Endothelial cell of umbilical vein (primary cell): ENCODE results near the gene NCOA3. TPM values are rescaled to one million over a fixed set of nuclear protein-coding genes. Genes with fewer than 3 reads are reported as not detected.

Source experiments
- BruUV-seq: library from RNA; stranded (reverse); fragments of 400-500 nt; replicated peaks from 2 replicates; lab custom pipeline; 2021; lab: Mats Ljungman, UMichigan
- CTCF ChIA-PET: fragments of 300-600, 350-600 bp; sonication (Branson Sonifier 250); formaldehyde crosslinking; loops from one replicate; lab custom pipeline; 2021; ENCODE audit warnings: antibody characterized with exemption, inconsistent platforms; lab: Charles Lee
- POLR2A ChIA-PET: fragments of 300-600, 350-600 bp; sonication (Branson Sonifier 250); formaldehyde crosslinking; loops from one replicate; lab custom pipeline; 2021; ENCODE audit warnings: antibody characterized with exemption, inconsistent platforms; lab: Charles Lee
- DNase-seq: peaks from one replicate; pipeline ENCODE4 v3.0.0-alpha.2; 2011; ENCODE audit warnings: low read depth, low spot score
- FAIRE-seq: peaks from 2 replicates; lab custom pipeline; 2011; peaks lifted over from hg19 to GRCh38; lab: Jason Lieb, UNC
- H2AFZ ChIP-seq: 2 replicates; pipeline ENCODE4 v1.6.0; 2012; ENCODE audit warnings: low read depth, low read length, control low read depth, inconsistent platforms
- H3K27ac ChIP-seq: 2 replicates; pipeline ENCODE4 v1.5.1; 2011; ENCODE audit warnings: low read depth, mild to moderate bottlenecking, control low read depth, low read length, moderate library complexity; ENCODE audit not compliant: insufficient read depth
- H3K27me3 ChIP-seq, 2 experiments: 2 replicates each; pipeline versions ENCODE4 v1.6.0 to v1.6.1; 2011; ENCODE audit warnings: low read length in 2 of 2, mixed read lengths in 1 of 2; ENCODE audit not compliant: control insufficient read depth in 2 of 2, insufficient read depth in 2 of 2
- H3K36me3 ChIP-seq, 2 experiments: 2 replicates in 1 of 2; 3 replicates in 1 of 2; pipeline ENCODE4 v1.5.1; 2011; ENCODE audit warnings: low read length in 2 of 2, mild to moderate bottlenecking in 1 of 2, moderate library complexity in 1 of 2; ENCODE audit not compliant: control insufficient read depth in 2 of 2, insufficient read depth in 2 of 2; ENCODE audit errors: extremely low read depth in 1 of 2
- H3K4me1 ChIP-seq: 3 replicates; pipeline ENCODE4 v1.5.1; 2011; ENCODE audit warnings: mild to moderate bottlenecking, low read length; ENCODE audit not compliant: control insufficient read depth, insufficient read depth; ENCODE audit errors: extremely low read depth
- H3K4me2 ChIP-seq: 2 replicates; pipeline ENCODE4 v1.6.1; 2011; ENCODE audit warnings: low read length, control low read depth, mixed read lengths; ENCODE audit not compliant: insufficient read depth
- H3K4me3 ChIP-seq, 3 experiments: fragments of 200-600 bp in 1 of 3; sonication (generic), shearing (Covaris generic) in 1 of 3; replicated peaks in 1 of 3; 2 replicates each; pipeline ENCODE4 v1.5.1; 2011 to 2016; ENCODE audit warnings: control low read depth in 3 of 3, low read length in 3 of 3, mild to moderate bottlenecking in 2 of 3, inconsistent platforms in 1 of 3, low read depth in 1 of 3, moderate library complexity in 1 of 3; ENCODE audit not compliant: insufficient read depth in 1 of 3
- H3K79me2 ChIP-seq: 2 replicates; pipeline ENCODE4 v1.6.0; 2012; ENCODE audit warnings: low read length, inconsistent platforms; ENCODE audit not compliant: control insufficient read depth, insufficient read depth
- H3K9ac ChIP-seq: replicated peaks from 2 replicates; pipeline ENCODE3; 2011; ENCODE audit warnings: low read length, control low read depth; ENCODE audit not compliant: insufficient read depth; ENCODE audit errors: extremely low read depth
- H3K9me1 ChIP-seq: replicated peaks from 3 replicates; pipeline ENCODE4 v1.6.0; 2011; ENCODE audit warnings: mild to moderate bottlenecking, low read length; ENCODE audit not compliant: control insufficient read depth, insufficient read depth; ENCODE audit errors: extremely low read depth
- H3K9me3 ChIP-seq: replicated peaks from 2 replicates; pipeline ENCODE4 v1.5.1; 2012; ENCODE audit warnings: low read length, inconsistent platforms; ENCODE audit not compliant: control insufficient read depth, insufficient read depth
- H4K20me1 ChIP-seq: replicated peaks from 2 replicates; pipeline ENCODE3; 2011; ENCODE audit warnings: mild to moderate bottlenecking, low read length; ENCODE audit not compliant: control insufficient read depth, insufficient read depth; ENCODE audit errors: extremely low read depth
- EZH2 ChIP-seq: IDR thresholded peaks from 2 replicates; pipeline ENCODE4 v1.6.1; 2012; ENCODE audit warnings: borderline replicate concordance, low read depth, mild to moderate bottlenecking, moderate library complexity, low read length, inconsistent platforms; ENCODE audit not compliant: severe bottlenecking
- MYC ChIP-seq: IDR thresholded peaks from one replicate; pipeline ENCODE4 v1.6.1; 2011; ENCODE audit warnings: mild to moderate bottlenecking, low read depth, low read length
- POLR2A ChIP-seq: IDR thresholded peaks from 2 replicates; pipeline ENCODE4 v1.6.1; 2012; ENCODE audit warnings: low read depth, mild to moderate bottlenecking, control low read depth, low read length
- dilution Hi-C: fragments of 300-500 bp; cut with MboI; formaldehyde crosslinking; loops from one replicate; pipeline ENCODE4 v1.15.0; 2019; ENCODE audit warnings: low sequenced_read_pairs; ENCODE audit not compliant: extremely low pct_ligation_motif_present
- intact Hi-C: fragments of 100-400 bp; cut with micrococcal nuclease; formaldehyde crosslinking; loops from one replicate; pipeline ENCODE4 v1.10.0; 2022
- polyA plus RNA-seq, 4 experiments: library from polyadenylated mRNA; depleted of rRNA in 3 of 4; stranded (reverse) in 3 of 4; unstranded in 1 of 4; fragments of >200 nt; gene quantifications; 2 replicates each; pipeline versions ENCODE4 v1.2.1 to v1.2.3, GENCODE V29; 2011 to 2012; ENCODE audit warnings: missing spikeins in 1 of 4
- total RNA-seq: library from RNA; stranded (reverse); gene quantifications from 2 replicates; pipeline ENCODE4 v1.2.3, GENCODE V29; 2021
- TF ChIP-seq, protein P1 (sequence below): IDR thresholded peaks from 2 replicates; pipeline ENCODE4 v1.6.1; 2011; ENCODE audit not compliant: insufficient read depth, insufficient read length
- TF ChIP-seq, protein P2 (sequence below), 2 donors: IDR thresholded peaks; 1 replicate in 1 of 2; 2 replicates in 1 of 2; pipeline ENCODE4 v1.5.1; 2011; ENCODE audit warnings: low read length in 2 of 2, mild to moderate bottlenecking in 2 of 2, moderate library complexity in 2 of 2, control low read depth in 1 of 2, inconsistent platforms in 1 of 2, low read depth in 1 of 2; ENCODE audit not compliant: insufficient read depth in 1 of 2; ENCODE audit errors: extremely low read depth in 1 of 2

Gene NCOA3
- total and polyA plus RNA-seq, 2 donors (not counting 3 experiments of a cell fraction or from before 2014, with no cell fraction given) = 12.0 to 35.6 TPM

DNA sequence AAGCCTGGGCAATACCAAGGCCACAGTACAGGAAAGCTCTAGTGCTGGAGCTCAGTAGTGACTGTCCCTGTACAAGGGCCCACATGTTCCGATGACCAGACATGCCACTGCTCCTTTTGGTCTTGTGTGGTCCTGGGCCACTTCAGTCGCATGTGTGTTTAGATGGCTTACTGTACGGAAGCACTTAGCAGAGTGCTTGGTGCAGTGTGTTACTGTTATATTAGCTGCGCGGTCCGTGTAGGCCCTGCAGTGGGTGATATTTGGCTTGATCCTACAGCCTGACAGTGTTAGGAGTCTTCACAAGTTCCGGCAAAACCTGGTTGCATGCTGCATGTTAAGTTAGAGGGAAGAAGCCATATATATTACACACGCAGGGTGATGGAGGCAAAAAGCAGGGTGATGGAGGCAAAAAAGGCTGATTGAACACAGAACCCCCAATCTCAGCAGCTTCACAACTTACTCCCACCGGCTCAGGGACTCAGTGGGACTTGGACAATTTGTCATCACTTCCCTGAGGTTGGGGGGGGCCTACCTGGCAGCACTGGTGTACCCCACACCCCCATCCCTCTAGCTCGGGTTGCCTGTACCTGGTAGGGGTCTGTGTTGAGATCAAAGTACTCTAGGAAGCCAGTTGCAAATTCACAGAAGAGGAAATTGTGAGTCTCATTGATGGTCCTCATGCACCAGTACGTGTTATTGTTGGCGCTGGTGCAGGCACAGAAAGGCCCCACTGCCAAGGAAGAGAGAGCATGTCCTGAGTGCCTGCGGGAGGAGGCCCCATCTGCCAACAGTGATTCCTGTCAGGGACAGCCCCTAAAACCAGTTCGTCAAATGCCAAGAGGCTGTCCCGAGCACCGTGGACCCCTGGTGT, 161.0 kb downstream of the NCOA3 start:
- no peak for FAIRE-seq
- no peaks in the 10 kb centered on the region for H3K79me2 ChIP-seq
- no peak overlapping the region for H3K27ac ChIP-seq
- no peaks in the 10 kb centered on the region for H3K9me1 ChIP-seq
- TF ChIP-seq EZH2 (no peak), POLR2A (no peak), MYC (no peak)
- TF ChIP-seq, protein P1, sequence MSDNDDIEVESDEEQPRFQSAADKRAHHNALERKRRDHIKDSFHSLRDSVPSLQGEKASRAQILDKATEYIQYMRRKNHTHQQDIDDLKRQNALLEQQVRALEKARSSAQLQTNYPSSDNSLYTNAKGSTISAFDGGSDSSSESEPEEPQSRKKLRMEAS = no peak
- TF ChIP-seq, protein P2, sequence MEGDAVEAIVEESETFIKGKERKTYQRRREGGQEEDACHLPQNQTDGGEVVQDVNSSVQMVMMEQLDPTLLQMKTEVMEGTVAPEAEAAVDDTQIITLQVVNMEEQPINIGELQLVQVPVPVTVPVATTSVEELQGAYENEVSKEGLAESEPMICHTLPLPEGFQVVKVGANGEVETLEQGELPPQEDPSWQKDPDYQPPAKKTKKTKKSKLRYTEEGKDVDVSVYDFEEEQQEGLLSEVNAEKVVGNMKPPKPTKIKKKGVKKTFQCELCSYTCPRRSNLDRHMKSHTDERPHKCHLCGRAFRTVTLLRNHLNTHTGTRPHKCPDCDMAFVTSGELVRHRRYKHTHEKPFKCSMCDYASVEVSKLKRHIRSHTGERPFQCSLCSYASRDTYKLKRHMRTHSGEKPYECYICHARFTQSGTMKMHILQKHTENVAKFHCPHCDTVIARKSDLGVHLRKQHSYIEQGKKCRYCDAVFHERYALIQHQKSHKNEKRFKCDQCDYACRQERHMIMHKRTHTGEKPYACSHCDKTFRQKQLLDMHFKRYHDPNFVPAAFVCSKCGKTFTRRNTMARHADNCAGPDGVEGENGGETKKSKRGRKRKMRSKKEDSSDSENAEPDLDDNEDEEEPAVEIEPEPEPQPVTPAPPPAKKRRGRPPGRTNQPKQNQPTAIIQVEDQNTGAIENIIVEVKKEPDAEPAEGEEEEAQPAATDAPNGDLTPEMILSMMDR (IDR thresholded peaks at IDR 0.05; ENCODE audit: extremely low read depth in 1 of 2, insufficient read depth in 1 of 2, low read depth in 1 of 2, low read length in 2 of 2) = no peak
- peaks cover 0 to 3% of the 10 kb centered on the region in 2 experiments for H3K36me3 ChIP-seq
- dilution Hi-C loops (no loop called here), intact Hi-C loops (loop anchor here (1.0 to 2.0 kb wide), 3 partner anchors 466 to 959 kb away; no protein-coding TSS in a partner anchor)
- H2AFZ ChIP-seq = no peak overlapping the region
- no peak overlapping the region for H3K9ac ChIP-seq
- H3K9me3 ChIP-seq = no peaks in the 10 kb centered on the region
- no peak overlapping the region for H3K4me3 ChIP-seq
- CTCF ChIA-PET = interaction anchor here (0.7 to 9.7 kb wide), 8 partner anchors 15 to 961 kb away, joined by 3 to 158 read pairs (median 4); no protein-coding TSS in a partner anchor
- H3K4me2 ChIP-seq = no peak overlapping the region
- no TSS peak for BruUV-seq
- H3K27me3 ChIP-seq = no peaks in the 10 kb centered on the region
- no peaks in the 10 kb centered on the region for H4K20me1 ChIP-seq
- H3K4me1 ChIP-seq = peaks cover 7% of the 10 kb centered on the region
- peak; percentile 31 for DNase-seq
- POLR2A ChIA-PET = no interaction called here
